GM12875 (cell line): ENCODE data around the gene UBTD2.

Experiments used
- H3K4me3 ChIP-seq: one replicate; pipeline ENCODE4 v1.5.1; 2011; ENCODE audit warnings: low read depth, low read length, control low read depth
- CTCF ChIP-seq: IDR thresholded peaks from 2 replicates; pipeline ENCODE4 v1.5.1; 2011; ENCODE audit warnings: low read depth, mild to moderate bottlenecking, control low read depth, inconsistent platforms, low read length, moderate library complexity, borderline replicate concordance; ENCODE audit not compliant: insufficient read depth

Gene UBTD2

GRCh38 chr5:172180936-172181335 lies 102.6 kb downstream of the UBTD2 start:
- no peak overlapping the region for H3K4me3 ChIP-seq
- no peak for TF ChIP-seq CTCF

GRCh38 chr5:172178991-172179989 lies 104.3 kb downstream of the UBTD2 start:
- no peak for TF ChIP-seq CTCF
- H3K4me3 ChIP-seq: peak overlapping the region; percentile 41

GRCh38 chr5:172178301-172178987 lies 105.1 kb downstream of the UBTD2 start:
- no peak for TF ChIP-seq CTCF
- H3K4me3 ChIP-seq: peak overlapping the region; percentile 41

GRCh38 chr5:172177176-172177575 lies 106.4 kb downstream of the UBTD2 start:
- H3K4me3 ChIP-seq: no peak overlapping the region
- TF ChIP-seq CTCF: no peak

- H3K4me3 ChIP-seq: peak overlapping the region; percentile 50
- no peak for TF ChIP-seq CTCF
Observed at GRCh38 chr5:172175263-172175719, 108.3 kb downstream of the UBTD2 start.

GRCh38 chr5:172173564-172174153 lies 109.9 kb downstream of the UBTD2 start:
- H3K4me3 ChIP-seq: no peak overlapping the region
- no peak for TF ChIP-seq CTCF
